ENCODE measurements around the gene CASP4.
A peak's percentile ranks its signal among the peaks of the same experiment; 100 is the strongest.
"Not testable (repeated sequence)": the region's sequence is repeated elsewhere in the genome, so short reads cannot be mapped to it uniquely, and the experiment has no call there.

The CASP4 gene

GRCh38 chr11:104973616-104974015 is 5.2 kb upstream of the CASP4 start:
- H3K27ac ChIP-seq: no peak overlapping the region
- TF ChIP-seq ZFX (IDR thresholded peaks at IDR 0.05): no peak

DNA sequence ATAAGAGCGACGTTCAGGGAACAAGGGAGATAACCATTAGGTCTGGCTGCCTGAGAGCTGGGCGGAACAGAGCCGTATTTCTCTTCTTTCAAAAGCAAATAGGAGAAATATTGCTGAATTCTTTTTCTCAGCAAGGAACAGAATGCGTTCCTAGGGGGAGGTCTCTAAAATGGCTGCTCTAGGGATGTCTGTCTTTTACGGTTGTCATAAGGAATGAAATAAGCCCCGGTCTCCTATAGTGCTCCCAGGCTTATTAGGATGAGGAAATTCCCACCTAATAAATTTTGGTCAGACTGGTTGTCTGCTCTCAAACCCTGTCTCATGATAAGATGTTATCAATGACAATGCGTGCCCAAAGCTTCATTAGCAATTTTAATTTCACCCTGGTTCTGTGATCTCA is 4.5 kb upstream of the CASP4 start:
- H3K27ac ChIP-seq: not testable (repeated sequence)

- TF ChIP-seq CTCF (conservative IDR thresholded peaks at IDR 0.05) (no peak), ZFX (IDR thresholded peaks at IDR 0.05) (no peak)
- no peak overlapping the region for H3K27ac ChIP-seq
Measured at GRCh38 chr11:104970756-104971155, 2.4 kb upstream of the CASP4 start.

DNA sequence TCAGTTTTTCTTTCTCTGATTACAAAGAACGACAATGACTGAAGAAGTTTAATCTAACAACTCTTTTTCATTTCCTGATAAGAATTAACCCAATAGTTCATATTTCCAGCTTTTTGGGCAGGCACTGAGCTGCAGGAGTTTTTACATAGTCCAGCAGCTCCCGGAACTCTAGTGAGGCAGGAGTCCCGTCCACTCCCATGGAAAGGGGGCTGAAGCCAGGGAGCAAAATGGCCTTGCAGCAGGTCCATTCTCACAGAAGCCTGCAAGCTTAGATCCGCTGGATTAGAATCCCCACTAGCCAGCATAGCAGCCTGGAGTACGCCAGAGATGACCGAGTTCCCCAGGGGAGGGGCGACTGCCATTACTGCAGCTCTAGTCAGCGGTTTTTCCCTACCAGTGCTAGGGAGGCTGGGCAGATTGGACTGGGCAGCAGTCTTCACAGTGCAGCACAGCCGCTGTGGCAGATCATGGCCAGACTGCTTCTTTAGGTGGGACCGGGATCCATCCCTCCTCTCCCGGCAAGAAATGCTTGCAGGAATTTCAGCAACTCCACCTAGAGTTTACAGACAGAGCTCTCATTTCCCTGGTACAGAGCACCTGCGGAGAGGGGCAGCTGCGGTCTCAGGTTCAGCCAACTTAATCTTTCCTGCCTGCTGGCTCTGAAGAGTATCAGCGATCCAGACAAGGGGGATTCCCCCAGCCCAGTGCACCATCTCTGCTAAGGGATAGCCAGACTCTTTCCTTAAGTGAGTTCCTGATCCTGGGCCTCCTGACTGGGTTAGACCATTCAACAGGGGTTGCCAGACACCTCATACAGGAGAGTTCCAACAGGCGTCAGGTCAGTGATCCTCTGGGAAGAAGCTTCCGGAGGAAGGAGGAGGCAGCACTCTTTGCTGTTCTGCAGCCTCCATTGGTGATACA is 742 bp upstream of the CASP4 start:
- H3K27ac ChIP-seq: peak overlapping the region; percentile 48
- TF ChIP-seq CTCF (conservative IDR thresholded peaks at IDR 0.05) (no peak), ZFX (IDR thresholded peaks at IDR 0.05) (no peak)

- H3K27ac ChIP-seq: no peak overlapping the region
- TF ChIP-seq ZFX (IDR thresholded peaks at IDR 0.05): no peak
- TF ChIP-seq CTCF (conservative IDR thresholded peaks at IDR 0.05): no peak
Measured at GRCh38 chr11:104967534-104968354, 630 bp downstream of the CASP4 start.

DNA sequence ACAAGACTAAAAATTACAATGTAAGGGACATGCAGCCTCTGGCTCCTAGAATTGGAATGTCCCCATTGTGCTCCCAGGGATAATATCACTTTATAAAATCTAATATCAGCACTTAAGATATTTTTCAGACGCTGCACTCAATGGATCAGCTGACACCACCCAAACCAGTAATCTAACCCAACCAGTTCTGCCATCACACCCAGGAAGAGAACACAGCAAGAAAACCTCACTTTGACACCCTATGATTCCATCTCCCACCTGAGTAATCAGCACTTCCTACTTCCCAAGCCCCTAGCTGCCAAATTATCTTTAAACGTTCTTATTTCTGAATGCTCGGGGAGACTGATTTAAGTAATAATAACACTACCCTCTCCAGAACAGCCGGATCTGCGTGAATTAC is 2.6 kb downstream of the CASP4 start:
- H3K27ac ChIP-seq: no peak overlapping the region
- TF ChIP-seq ZFX (IDR thresholded peaks at IDR 0.05) (no peak), CTCF (conservative IDR thresholded peaks at IDR 0.05) (no peak)

- H3K27ac ChIP-seq: no peak overlapping the region
- TF ChIP-seq CTCF (conservative IDR thresholded peaks at IDR 0.05) (no peak), ZFX (IDR thresholded peaks at IDR 0.05) (no peak)
Measured at GRCh38 chr11:104964247-104964646, 4.1 kb downstream of the CASP4 start.

DNA sequence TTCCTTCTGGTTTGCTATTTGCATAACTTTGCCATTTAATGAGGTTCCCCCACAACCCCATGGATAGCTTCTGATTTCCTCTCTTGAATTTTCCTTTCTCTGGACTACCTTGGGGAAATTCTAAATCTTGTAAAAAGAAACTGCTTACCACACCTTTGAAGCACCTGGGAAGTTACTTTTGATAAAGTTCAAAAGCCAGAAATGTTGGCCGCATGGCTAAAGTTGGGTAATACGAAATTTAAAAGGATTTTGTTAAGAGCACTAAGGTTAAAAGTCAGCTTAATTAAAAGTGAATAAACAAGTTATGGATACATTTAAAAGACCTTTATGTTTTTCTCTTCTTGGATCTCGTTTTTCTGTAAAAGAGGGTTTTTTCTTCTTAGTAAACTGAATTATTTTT is 5.5 kb downstream of the CASP4 start:
- H3K27ac ChIP-seq: no peak overlapping the region
- no peak for TF ChIP-seq ZFX (IDR thresholded peaks at IDR 0.05)
- TF ChIP-seq CTCF (conservative IDR thresholded peaks at IDR 0.05): no peak

All from C4-2B (cell line).